Activated CD8-positive, alpha-beta T cell treated with anti-CD3 and anti-CD28 coated beads, Interleukin-2, amount 10 ng/mL, durations not matched to agents 7 days and 5 days (primary cell): ENCODE data around the gene STXBP5L. TPM values are rescaled to one million over a fixed set of nuclear protein-coding genes. Genes with fewer than 3 reads are reported as not detected.

ENCODE experiments used
- ATAC-seq: fragments of 150-1000 bp; cut with Tn5 transposase; one replicate; pipeline ENCODE4 v1.10.0; 2021; ENCODE audit warnings: moderate library complexity
- CTCF ChIA-PET: fragments of 350-600 bp; sonication (Branson Sonifier 250); formaldehyde crosslinking; loops from one replicate; lab custom pipeline; 2021; ENCODE audit warnings: antibody characterized with exemption; lab: Charles Lee
- POLR2A ChIA-PET: fragments of 350-600 bp; sonication (Branson Sonifier 250); formaldehyde crosslinking; loops from one replicate; lab custom pipeline; 2021; ENCODE audit warnings: antibody characterized with exemption; lab: Charles Lee
- DNase-seq: peaks from one replicate; pipeline ENCODE4 v3.0.0-alpha.2; 2020
- H3K27ac Mint-ChIP-seq: one replicate; pipeline ENCODE4 v1.8.0; 2021; ENCODE audit warnings: mild to moderate bottlenecking, mixed read lengths
- H3K27me3 Mint-ChIP-seq: one replicate; pipeline ENCODE4 v1.8.0; 2021; ENCODE audit warnings: low read depth, mixed read lengths
- H3K36me3 Mint-ChIP-seq: one replicate; pipeline ENCODE4 v1.8.0; 2021; ENCODE audit warnings: low read depth, mixed read lengths
- H3K4me1 Mint-ChIP-seq: one replicate; pipeline ENCODE4 v1.8.0; 2021; ENCODE audit warnings: low read depth, mixed read lengths
- H3K4me3 Mint-ChIP-seq: one replicate; pipeline ENCODE4 v1.8.0; 2021; ENCODE audit warnings: mild to moderate bottlenecking, mixed read lengths
- H3K9me3 Mint-ChIP-seq: one replicate; pipeline ENCODE4 v1.8.0; 2022; ENCODE audit warnings: mixed read lengths; ENCODE audit not compliant: insufficient read depth
- microRNA-seq: library from miRNA; unstranded; fragments of <30 nt; microRNA quantifications from one replicate; pipeline ENCODE4 v1.2.0, GENCODE V29; 2022
- total RNA-seq, 2 experiments: library from RNA; stranded (reverse); gene quantifications; one replicate each; pipeline ENCODE4 v1.2.3, GENCODE V29; 2021

The STXBP5L gene
- total RNA-seq, 2 experiments from 2014 or later, result not detected

GRCh38 chr3:121463745-121464144 lies 555.7 kb downstream of the STXBP5L start:
- Mint-ChIP-seq H3K4me1 (no peaks in the 10 kb centered on the region), H3K4me3 (no peak overlapping the region), H3K9me3 (no peaks in the 10 kb centered on the region), H3K27me3 (no peaks in the 10 kb centered on the region), H3K36me3 (peaks cover 68% of the 10 kb centered on the region), H3K27ac (no peak overlapping the region)
- ATAC-seq, result no peak
- ChIA-PET POLR2A (no interaction called here), CTCF (no interaction called here)
- no peak for DNase-seq

- ChIA-PET CTCF (no interaction called here), POLR2A (no interaction called here)
- no peaks in the 10 kb centered on the region for H3K27me3 Mint-ChIP-seq
- no peak overlapping the region for H3K4me3 Mint-ChIP-seq
- ATAC-seq (no peak), DNase-seq (no peak)
- H3K27ac Mint-ChIP-seq, result no peak overlapping the region
- no peaks in the 10 kb centered on the region for H3K4me1 Mint-ChIP-seq
- peaks cover 62% of the 10 kb centered on the region for H3K36me3 Mint-ChIP-seq
- no peaks in the 10 kb centered on the region for H3K9me3 Mint-ChIP-seq
These were observed 559.1 kb downstream of the STXBP5L start for GRCh38 chr3:121467085-121467484.

GRCh38 chr3:121473001-121473400 lies 565.0 kb downstream of the STXBP5L start:
- H3K36me3 Mint-ChIP-seq, result peaks cover 65% of the 10 kb centered on the region
- POLR2A ChIA-PET, result no interaction called here
- no peaks in the 10 kb centered on the region for H3K4me1 Mint-ChIP-seq

More at GRCh38 chr3:121473001-121473400, 565.0 kb downstream of the STXBP5L start:
- DNase-seq (no peak), ATAC-seq (no peak)
- Mint-ChIP-seq H3K9me3 (no peaks in the 10 kb centered on the region), H3K27me3 (no peaks in the 10 kb centered on the region), H3K27ac (no peak overlapping the region), H3K4me3 (no peak overlapping the region)
- CTCF ChIA-PET, result no interaction called here

Small RNAs within 50 kb of the gene (microRNA-seq; reads per million reads assigned to microRNA genes)
- gene MIR5682, result not detected

Other genes starting within 250 kb of the STXBP5L start
- gene HGD, start 226.0 kb upstream of the STXBP5L start, total RNA-seq, result under 1 TPM; 0.26 to 0.29 TPM
- gene RABL3, start 165.7 kb upstream of the STXBP5L start, total RNA-seq, result 10 to 100 TPM; 24.4 to 25.5 TPM
- gene GTF2E1, start 165.5 kb upstream of the STXBP5L start, total RNA-seq, result 10 to 100 TPM; 32.3 to 32.4 TPM